Measurements from ENCODE around the gene NUCKS1. TPM values are rescaled to one million over a fixed set of nuclear protein-coding genes. Genes with fewer than 3 reads are reported as not detected.

NUCKS1 gene
- total RNA-seq, 1 experiment from 2014 or later, result 319 TPM

DNA sequence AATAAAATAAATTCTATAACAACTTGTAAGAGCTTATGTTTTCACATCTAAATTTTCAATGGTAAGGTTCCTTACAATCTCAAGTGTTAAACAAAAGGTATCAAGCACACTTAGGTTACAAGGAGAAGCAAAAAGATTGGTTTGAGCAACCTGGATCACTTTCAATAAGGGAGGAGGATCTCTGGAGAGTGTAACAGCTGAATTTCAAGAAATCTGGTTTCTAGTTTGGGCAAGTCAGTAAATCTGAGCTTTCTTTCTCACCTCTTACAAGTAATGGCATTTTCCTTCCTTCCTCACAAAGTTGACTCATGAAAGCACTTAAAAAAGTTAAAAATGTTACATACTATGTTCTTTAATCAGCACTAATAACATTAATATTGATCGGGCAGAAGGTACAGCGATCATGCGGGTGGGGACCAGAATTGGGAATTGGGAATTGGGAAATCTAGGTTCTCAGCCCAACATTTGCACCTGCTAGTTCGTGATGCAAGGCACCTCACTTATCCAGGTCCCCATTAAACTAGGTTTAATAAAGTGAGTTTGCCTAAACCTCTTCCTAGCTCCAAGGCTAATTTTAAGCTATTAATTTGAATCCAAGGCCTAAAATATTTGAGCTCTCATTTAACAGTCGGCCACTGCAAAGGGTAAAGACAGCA is 3.1 kb downstream of the NUCKS1 start:
- ChIA-PET CTCF (interaction anchor here (0.5 to 0.6 kb wide), 2 partner anchors 91 to 446 kb away, joined by 3 to 4 read pairs; no protein-coding TSS in a partner anchor), POLR2A (ENCODE audit: unreplicated experiment) (interaction anchor here (0.7 kb wide), 1 partner anchor 1306 kb away, joined by 7 read pairs; the partner anchor contains the start of gene PFKFB2)
- DNase-seq, result no peak
- H3K4me3 ChIP-seq, result peak overlapping the region; percentile 85
- BruUV-seq (replicated peaks), result no TSS peak
- TF ChIP-seq, protein P1, sequence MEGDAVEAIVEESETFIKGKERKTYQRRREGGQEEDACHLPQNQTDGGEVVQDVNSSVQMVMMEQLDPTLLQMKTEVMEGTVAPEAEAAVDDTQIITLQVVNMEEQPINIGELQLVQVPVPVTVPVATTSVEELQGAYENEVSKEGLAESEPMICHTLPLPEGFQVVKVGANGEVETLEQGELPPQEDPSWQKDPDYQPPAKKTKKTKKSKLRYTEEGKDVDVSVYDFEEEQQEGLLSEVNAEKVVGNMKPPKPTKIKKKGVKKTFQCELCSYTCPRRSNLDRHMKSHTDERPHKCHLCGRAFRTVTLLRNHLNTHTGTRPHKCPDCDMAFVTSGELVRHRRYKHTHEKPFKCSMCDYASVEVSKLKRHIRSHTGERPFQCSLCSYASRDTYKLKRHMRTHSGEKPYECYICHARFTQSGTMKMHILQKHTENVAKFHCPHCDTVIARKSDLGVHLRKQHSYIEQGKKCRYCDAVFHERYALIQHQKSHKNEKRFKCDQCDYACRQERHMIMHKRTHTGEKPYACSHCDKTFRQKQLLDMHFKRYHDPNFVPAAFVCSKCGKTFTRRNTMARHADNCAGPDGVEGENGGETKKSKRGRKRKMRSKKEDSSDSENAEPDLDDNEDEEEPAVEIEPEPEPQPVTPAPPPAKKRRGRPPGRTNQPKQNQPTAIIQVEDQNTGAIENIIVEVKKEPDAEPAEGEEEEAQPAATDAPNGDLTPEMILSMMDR (conservative IDR thresholded peaks at IDR 0.05), result no peak
- TF ChIP-seq EZH2 (IDR thresholded peaks at IDR 0.05; ENCODE audit: low read depth), result no peak
- H3K4me2 ChIP-seq, result peak overlapping the region; percentile 89
- no peaks in the 10 kb centered on the region for H3K27me3 ChIP-seq (ENCODE audit: insufficient read depth, low read depth)
- intact Hi-C loops (cut with micrococcal nuclease; ENCODE audit: unreplicated experiment), result no loop called here
- H3K79me2 ChIP-seq (ENCODE audit: low read depth), result peaks cover 78% of the 10 kb centered on the region
- H3K4me1 ChIP-seq (replicated peaks; ENCODE audit: insufficient read depth), result peaks cover 27% of the 10 kb centered on the region
- no peak overlapping the region for H2AFZ ChIP-seq
- peaks cover 62% of the 10 kb centered on the region for H4K20me1 ChIP-seq (ENCODE audit: insufficient read depth)
- no peaks in the 10 kb centered on the region for H3K9me2 ChIP-seq (ENCODE audit: insufficient read depth)
- peaks cover 42% of the 10 kb centered on the region for H3F3A ChIP-seq (ENCODE audit: insufficient read depth, low read depth)
- H3K9me3 ChIP-seq (ENCODE audit: insufficient read depth, low read depth), result no peaks in the 10 kb centered on the region
- peaks cover 26% of the 10 kb centered on the region for H3K36me3 ChIP-seq (ENCODE audit: low read depth)
- no peak overlapping the region for H3K27ac ChIP-seq

DNA sequence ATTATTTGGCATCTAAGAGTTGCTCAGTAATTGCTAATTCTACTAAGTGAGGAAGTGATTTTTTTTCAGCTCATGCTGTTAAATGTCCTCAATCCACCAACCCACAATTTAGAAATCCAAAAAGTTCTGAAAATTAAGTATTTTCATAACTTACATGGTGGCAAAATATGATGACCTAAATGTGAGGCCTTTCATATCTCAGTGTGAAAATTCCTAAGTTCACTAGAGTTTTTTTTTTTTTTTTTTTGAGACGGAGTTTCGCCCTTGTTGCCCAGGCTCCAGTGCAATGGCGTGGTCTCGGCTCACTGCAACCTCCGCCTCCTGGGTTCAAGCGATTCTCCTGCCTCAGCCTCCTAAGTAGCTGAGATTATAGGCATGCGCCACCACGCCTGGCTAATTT is 5.6 kb downstream of the NUCKS1 start:
- BruUV-seq (replicated peaks), result no TSS peak
- ChIA-PET POLR2A (ENCODE audit: unreplicated experiment) (interaction anchor here (0.6 kb wide), 1 partner anchor 1288 kb away, joined by 6 read pairs; the partner anchor contains the start of gene C1orf116), CTCF (no interaction called here)
- Histone ChIP-seq H3K36me3 (ENCODE audit: low read depth) (peaks cover 26% of the 10 kb centered on the region), H3F3A (ENCODE audit: insufficient read depth, low read depth) (peaks cover 43% of the 10 kb centered on the region), H3K27me3 (ENCODE audit: insufficient read depth, low read depth) (no peaks in the 10 kb centered on the region), H3K9me2 (ENCODE audit: insufficient read depth) (no peaks in the 10 kb centered on the region), H3K4me3 (no peak overlapping the region), H3K4me2 (no peak overlapping the region), H2AFZ (no peak overlapping the region), H3K9me3 (ENCODE audit: insufficient read depth, low read depth) (no peaks in the 10 kb centered on the region), H3K27ac (no peak overlapping the region), H4K20me1 (ENCODE audit: insufficient read depth) (peaks cover 80% of the 10 kb centered on the region), H3K79me2 (ENCODE audit: low read depth) (peaks cover 96% of the 10 kb centered on the region), H3K4me1 (replicated peaks; ENCODE audit: insufficient read depth) (peaks cover 27% of the 10 kb centered on the region)
- intact Hi-C loops (cut with micrococcal nuclease; ENCODE audit: unreplicated experiment), result no loop called here
- TF ChIP-seq, protein P1 (conservative IDR thresholded peaks at IDR 0.05), result no peak
- no peak for TF ChIP-seq EZH2 (IDR thresholded peaks at IDR 0.05; ENCODE audit: low read depth)
- no peak for DNase-seq

DNA sequence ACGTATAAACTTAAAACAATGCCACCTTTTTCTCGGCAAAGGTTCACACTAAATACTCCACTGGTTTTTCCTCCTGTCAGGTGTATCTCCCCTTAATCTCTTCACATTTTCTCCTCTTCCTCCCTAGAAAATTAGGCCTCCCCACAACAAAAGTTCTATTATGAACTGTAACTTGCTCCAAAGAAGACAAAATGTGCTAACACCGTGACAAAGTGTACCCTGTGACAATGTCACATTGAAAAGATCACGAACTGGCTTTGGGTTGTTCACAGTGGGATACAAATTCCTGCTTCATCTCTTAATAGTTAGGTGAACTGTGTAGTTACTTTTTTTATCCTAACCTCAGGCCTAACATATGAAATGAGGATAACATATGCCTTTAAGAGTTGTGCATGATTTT is 6.0 kb downstream of the NUCKS1 start:
- intact Hi-C loops (cut with micrococcal nuclease; ENCODE audit: unreplicated experiment), result no loop called here

More for the DNA sequence above, 6.0 kb downstream of the NUCKS1 start:
- H3F3A ChIP-seq (ENCODE audit: insufficient read depth, low read depth), result peaks cover 43% of the 10 kb centered on the region
- no peak overlapping the region for H3K27ac ChIP-seq
- no peak overlapping the region for H3K4me3 ChIP-seq
- no TSS peak for BruUV-seq (replicated peaks)
- H3K9me3 ChIP-seq (ENCODE audit: insufficient read depth, low read depth), result no peaks in the 10 kb centered on the region
- CTCF ChIA-PET, result no interaction called here
- POLR2A ChIA-PET (ENCODE audit: unreplicated experiment), result no interaction called here
- no peaks in the 10 kb centered on the region for H3K9me2 ChIP-seq (ENCODE audit: insufficient read depth)
- no peak for DNase-seq
- H4K20me1 ChIP-seq (ENCODE audit: insufficient read depth), result peaks cover 83% of the 10 kb centered on the region
- no peak overlapping the region for H2AFZ ChIP-seq
- H3K79me2 ChIP-seq (ENCODE audit: low read depth), result peaks cover 97% of the 10 kb centered on the region
- H3K4me1 ChIP-seq (replicated peaks; ENCODE audit: insufficient read depth), result peaks cover 27% of the 10 kb centered on the region
- no peak overlapping the region for H3K4me2 ChIP-seq
- no peak for TF ChIP-seq EZH2 (IDR thresholded peaks at IDR 0.05; ENCODE audit: low read depth)
- H3K27me3 ChIP-seq (ENCODE audit: insufficient read depth, low read depth), result no peaks in the 10 kb centered on the region
- H3K36me3 ChIP-seq (ENCODE audit: low read depth), result peaks cover 26% of the 10 kb centered on the region

Measured in PC-9 (cell line).